Subcutaneous abdominal adipose tissue (tissue), 5 donors: ENCODE data around the gene DNAJC4.
A peak's percentile ranks its signal among the peaks of the same experiment; 100 is the strongest.

Experiments
- H3K27ac ChIP-seq: one replicate; pipeline ENCODE4 v1.7.0; 2013; ENCODE audit warnings: low read depth, mild to moderate bottlenecking, inconsistent platforms, low read length, moderate library complexity
- H3K27me3 ChIP-seq, 5 donors: one replicate each; pipeline ENCODE4 v1.7.0; 2013; ENCODE audit warnings: low read length in 5 of 5, inconsistent platforms in 1 of 5; ENCODE audit not compliant: control insufficient read depth in 5 of 5, insufficient read depth in 4 of 5
- H3K36me3 ChIP-seq, 5 donors: one replicate each; pipeline ENCODE4 v1.7.0; 2013; ENCODE audit warnings: low read length in 5 of 5; ENCODE audit not compliant: control insufficient read depth in 5 of 5, insufficient read depth in 5 of 5
- H3K4me1 ChIP-seq, 5 donors: one replicate each; pipeline ENCODE4 v1.7.0; 2013; ENCODE audit warnings: low read length in 5 of 5, mild to moderate bottlenecking in 3 of 5, moderate library complexity in 1 of 5; ENCODE audit not compliant: control insufficient read depth in 5 of 5, insufficient read depth in 5 of 5
- H3K4me3 ChIP-seq, 5 donors: one replicate each; pipeline ENCODE4 v1.7.0; 2013; ENCODE audit warnings: low read length in 5 of 5, low read depth in 1 of 5
- H3K9ac ChIP-seq, 5 donors: one replicate each; pipeline ENCODE4 v1.7.0; 2013; ENCODE audit warnings: low read length in 5 of 5, mild to moderate bottlenecking in 4 of 5, moderate library complexity in 3 of 5
- H3K9me3 ChIP-seq, 5 donors: one replicate each; pipeline ENCODE4 v1.7.0; 2013; ENCODE audit warnings: low read length in 5 of 5; ENCODE audit not compliant: control insufficient read depth in 5 of 5
- donor health status: healthy.
- donor health status: healthy.
- donor health status: healthy.
- donor health status: healthy.
- donor health status: healthy.

DNAJC4 gene

GRCh38 chr11:64249038-64249437 is 18.7 kb downstream of the DNAJC4 start:
- Histone ChIP-seq H3K9me3 (no peaks in the 10 kb centered on the region), H3K36me3 (peaks cover 0 to 5% (median 3%) of the 10 kb centered on the region in 5 donors), H3K27ac (no peak overlapping the region), H3K27me3 (no peaks in the 10 kb centered on the region), H3K4me3 (no peak overlapping the region), H3K4me1 (peaks cover 2 to 64% (median 58%) of the 10 kb centered on the region in 5 donors), H3K9ac (no peak overlapping the region)

GRCh38 chr11:64249563-64250414 is 19.4 kb downstream of the DNAJC4 start:
- H3K4me1 ChIP-seq, result peaks cover 2 to 62% (median 58%) of the 10 kb centered on the region in 5 donors
- peaks cover 0 to 8% (median 7%) of the 10 kb centered on the region in 5 donors for H3K36me3 ChIP-seq
- no peak overlapping the region for H3K27ac ChIP-seq
- no peak overlapping the region for H3K4me3 ChIP-seq
- H3K9me3 ChIP-seq, result no peaks in the 10 kb centered on the region
- no peaks in the 10 kb centered on the region for H3K27me3 ChIP-seq
- H3K9ac ChIP-seq, result peak overlapping the region in 1 of 5 donors; percentile 22

GRCh38 chr11:64250415-64251015 is 20.2 kb downstream of the DNAJC4 start:
- peak overlapping the region in 4 of 5 donors; percentile 16 to 59 (median 48) for H3K9ac ChIP-seq
- no peaks in the 10 kb centered on the region for H3K27me3 ChIP-seq
- no peaks in the 10 kb centered on the region for H3K9me3 ChIP-seq
- peaks cover 2 to 54% (median 51%) of the 10 kb centered on the region in 5 donors for H3K4me1 ChIP-seq
- H3K36me3 ChIP-seq, result peaks cover 0 to 15% (median 13%) of the 10 kb centered on the region in 5 donors
- H3K27ac ChIP-seq, result no peak overlapping the region
- peak overlapping the region in 4 of 5 donors; percentile 47 to 66 (median 64) for H3K4me3 ChIP-seq

- Histone ChIP-seq H3K27me3 (no peaks in the 10 kb centered on the region), H3K4me1 (peaks cover 2 to 48% (median 44%) of the 10 kb centered on the region in 5 donors), H3K9ac (peak within 1 kb of the TSS in 4 of 5 donors; percentile 82 to 89 (median 84)), H3K4me3 (peak within 1 kb of the TSS; percentile 73 to 80 (median 78)), H3K27ac (peak within 1 kb of the TSS; percentile 50), H3K36me3 (peaks cover 0 to 21% (median 20%) of the 10 kb centered on the region in 5 donors), H3K9me3 (no peaks in the 10 kb centered on the region)
Observed at GRCh38 chr11:64251016-64251752, 20.8 kb downstream of the DNAJC4 start, which contains the start of gene PLCB3. TSS of gene PLCB3 (plus strand) at chr11:64251530. CDS start at chr11:64251650, 120 bp downstream.

GRCh38 chr11:64251753-64252002 is 21.3 kb downstream of the DNAJC4 start:
- Histone ChIP-seq H3K27ac (peak overlapping the region; percentile 50), H3K9ac (peak overlapping the region in 4 of 5 donors; percentile 82 to 89 (median 84)), H3K36me3 (peaks cover 0 to 26% (median 25%) of the 10 kb centered on the region in 5 donors)

GRCh38 chr11:64252003-64252872 is 21.9 kb downstream of the DNAJC4 start:
- H3K4me3 ChIP-seq, result peak overlapping the region; percentile 73 to 80 (median 78)
- no peaks in the 10 kb centered on the region for H3K9me3 ChIP-seq
- peak overlapping the region; percentile 50 for H3K27ac ChIP-seq
- H3K9ac ChIP-seq, result peak overlapping the region in 4 of 5 donors; percentile 82 to 89 (median 84)
- H3K27me3 ChIP-seq, result no peaks in the 10 kb centered on the region
- H3K36me3 ChIP-seq, result peaks cover 0 to 30% (median 26%) of the 10 kb centered on the region in 5 donors
- peaks cover 0 to 41% (median 39%) of the 10 kb centered on the region in 5 donors for H3K4me1 ChIP-seq

More at GRCh38 chr11:64251753-64252002, 21.3 kb downstream of the DNAJC4 start:
- H3K4me1 ChIP-seq, result peaks cover 2 to 46% (median 43%) of the 10 kb centered on the region in 5 donors
- H3K9me3 ChIP-seq, result no peaks in the 10 kb centered on the region
- no peaks in the 10 kb centered on the region for H3K27me3 ChIP-seq
- peak overlapping the region; percentile 73 to 80 (median 78) for H3K4me3 ChIP-seq

GRCh38 chr11:64253043-64253442 is 22.7 kb downstream of the DNAJC4 start:
- Histone ChIP-seq H3K27me3 (no peaks in the 10 kb centered on the region), H3K36me3 (peaks cover 0 to 36% (median 28%) of the 10 kb centered on the region in 5 donors), H3K4me1 (peaks cover 0 to 34% (median 32%) of the 10 kb centered on the region in 5 donors), H3K9ac (peak overlapping the region in 1 of 5 donors; percentile 25), H3K27ac (peak overlapping the region; percentile 50), H3K4me3 (peak overlapping the region in 2 of 5 donors; percentile 78 to 80), H3K9me3 (no peaks in the 10 kb centered on the region)

- Histone ChIP-seq H3K9me3 (no peaks in the 10 kb centered on the region), H3K9ac (peak overlapping the region in 2 of 5 donors; percentile 19 to 30), H3K36me3 (peaks cover 0 to 41% (median 33%) of the 10 kb centered on the region in 5 donors), H3K27ac (no peak overlapping the region), H3K27me3 (no peaks in the 10 kb centered on the region), H3K4me1 (peaks cover 0 to 33% (median 31%) of the 10 kb centered on the region in 5 donors), H3K4me3 (no peak overlapping the region)
Observed at GRCh38 chr11:64253481-64253880, 23.1 kb downstream of the DNAJC4 start.

GRCh38 chr11:64254326-64254725 is 24.0 kb downstream of the DNAJC4 start:
- Histone ChIP-seq H3K4me1 (peaks cover 0 to 33% (median 31%) of the 10 kb centered on the region in 5 donors), H3K27ac (no peak overlapping the region), H3K36me3 (peaks cover 0 to 49% (median 41%) of the 10 kb centered on the region in 5 donors)

More at GRCh38 chr11:64254326-64254725, 24.0 kb downstream of the DNAJC4 start:
- Histone ChIP-seq H3K9me3 (no peaks in the 10 kb centered on the region), H3K27me3 (no peaks in the 10 kb centered on the region), H3K9ac (no peak overlapping the region), H3K4me3 (no peak overlapping the region)
